Measurements from ENCODE around the gene FOXP1.
A peak's percentile ranks its signal among the peaks of the same experiment; 100 is the strongest.

FOXP1 gene

GRCh38 chr3:71503525-71504249, 79.8 kb downstream of the FOXP1 start:
- DNase-seq, result no peak

GRCh38 chr3:71502066-71502625, 81.4 kb downstream of the FOXP1 start:
- DNase-seq, result no peak

DNA sequence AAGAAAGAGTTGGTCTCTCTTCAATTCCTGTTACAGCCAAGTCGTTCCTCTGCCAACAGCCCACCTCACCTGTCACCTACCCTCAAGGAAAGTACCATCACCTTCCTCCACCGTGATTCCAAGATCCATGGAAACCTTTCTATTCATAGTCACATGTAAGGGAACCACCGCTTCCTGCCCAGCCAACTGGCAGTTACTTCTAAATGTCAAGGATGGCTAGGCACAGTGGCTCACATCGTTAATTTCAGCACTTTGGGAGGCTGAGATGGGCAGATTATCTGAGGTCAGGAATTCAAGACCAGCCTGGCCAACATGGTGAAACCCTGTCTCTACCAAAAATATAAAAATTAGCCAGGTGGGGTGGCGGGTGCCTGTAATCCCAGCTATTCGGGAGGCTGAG, 82.8 kb downstream of the FOXP1 start:
- DNase-seq, result no peak

- DNase-seq, result no peak
Observed at GRCh38 chr3:71499227-71499876, 84.2 kb downstream of the FOXP1 start.

DNA sequence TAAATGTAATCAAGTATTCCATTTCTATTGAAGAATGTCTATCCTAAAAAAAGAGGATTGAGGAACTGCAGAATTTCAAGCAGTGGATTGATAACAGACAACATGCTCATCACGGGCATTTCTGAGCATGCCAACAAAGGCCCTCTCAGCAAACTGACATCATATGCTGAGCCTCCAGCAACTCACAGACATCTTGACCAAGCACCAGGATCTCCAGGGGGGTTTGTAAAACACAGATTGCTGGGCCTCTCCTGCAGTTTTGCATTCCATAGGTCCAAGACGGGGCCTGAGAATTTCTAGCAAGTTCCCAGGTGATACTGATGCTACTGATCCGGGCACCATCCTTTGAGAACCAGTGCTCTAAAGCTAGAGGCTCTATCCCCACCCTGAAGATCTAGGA, 85.0 kb downstream of the FOXP1 start:
- no peak for DNase-seq

- no peak for DNase-seq
Observed at GRCh38 chr3:71497971-71498444, 85.5 kb downstream of the FOXP1 start.

DNA sequence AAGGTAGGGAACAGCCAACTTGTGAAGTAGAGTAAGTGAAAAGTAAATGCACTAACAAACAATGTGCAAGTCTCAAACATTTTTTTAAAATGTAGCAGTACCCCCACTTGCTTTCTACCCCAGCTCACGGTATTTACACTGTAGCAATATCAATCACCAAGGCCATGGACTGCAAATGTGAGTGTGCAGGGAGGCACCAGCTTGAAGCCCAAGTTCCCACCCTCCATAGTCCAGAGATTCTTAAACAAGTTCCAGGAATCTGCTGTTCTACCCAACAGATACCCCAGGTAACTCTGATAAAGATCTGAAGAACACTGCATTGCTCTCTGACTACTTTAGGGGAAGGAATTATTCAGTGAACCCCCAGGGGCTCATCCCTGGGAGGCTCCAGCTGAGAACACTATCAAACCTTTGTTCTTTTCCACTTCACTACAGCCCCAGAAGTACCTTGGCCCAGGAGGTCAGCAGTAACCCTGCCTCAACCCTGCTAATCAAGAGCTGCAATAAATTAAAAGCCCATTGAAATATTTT, 86.1 kb downstream of the FOXP1 start:
- no peak for DNase-seq

GRCh38 chr3:71495708-71496472, 87.6 kb downstream of the FOXP1 start:
- peak; percentile 80 for DNase-seq

DNA sequence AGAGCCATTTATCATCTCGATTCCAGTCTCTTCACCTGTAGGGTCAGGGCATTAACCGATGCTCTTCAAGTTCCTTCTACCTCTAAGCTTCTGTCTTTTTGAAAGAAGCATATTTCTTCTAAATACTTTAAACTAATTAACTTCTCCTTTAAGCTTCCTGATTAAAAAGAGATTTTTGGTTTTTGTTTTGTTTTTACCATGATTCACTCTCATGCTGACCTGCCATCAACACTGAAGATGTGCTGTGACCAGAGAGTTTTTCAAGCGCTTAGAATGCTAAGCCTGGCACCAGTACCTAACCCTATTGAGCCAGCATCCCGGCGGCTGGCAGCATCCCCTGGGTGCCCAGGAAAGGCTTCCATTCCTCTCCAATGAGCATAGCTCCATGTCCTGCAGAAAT, 89.3 kb downstream of the FOXP1 start:
- no peak for DNase-seq

GRCh38 chr3:71492974-71493771, 90.4 kb downstream of the FOXP1 start:
- DNase-seq, result no peak

GRCh38 chr3:71492566-71492965, 91.0 kb downstream of the FOXP1 start:
- no peak for DNase-seq

DNA sequence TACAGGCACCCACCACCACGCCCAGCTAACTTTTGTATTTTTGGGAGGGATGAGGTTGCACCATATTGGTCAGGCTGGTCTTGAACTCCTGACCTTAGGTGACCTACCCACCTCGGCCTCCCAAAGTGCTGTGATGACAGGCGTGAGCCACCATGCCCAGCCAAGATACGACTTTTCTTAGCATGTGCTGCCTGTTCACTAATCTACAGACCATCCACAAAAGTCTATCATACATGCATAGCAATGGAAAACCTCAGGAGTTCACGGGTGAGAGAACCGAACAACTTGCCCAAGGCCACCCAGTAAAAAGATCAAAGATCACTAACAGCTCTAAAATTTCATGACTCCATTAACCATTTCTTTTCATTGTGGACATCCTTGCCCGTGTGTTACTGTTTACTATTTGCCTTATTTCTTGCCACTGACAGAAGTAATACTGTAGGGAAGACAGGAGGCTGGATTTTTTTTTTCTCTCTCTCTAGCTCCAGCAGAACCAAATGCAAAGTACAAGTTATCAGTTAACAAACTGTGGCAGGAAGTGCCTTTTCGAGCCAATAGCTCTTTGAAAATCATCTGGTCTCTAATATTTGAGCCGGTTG, 92.3 kb downstream of the FOXP1 start:
- DNase-seq, result no peak

- DNase-seq, result no peak
Observed at GRCh38 chr3:71490692-71491091, 92.8 kb downstream of the FOXP1 start.

DNA sequence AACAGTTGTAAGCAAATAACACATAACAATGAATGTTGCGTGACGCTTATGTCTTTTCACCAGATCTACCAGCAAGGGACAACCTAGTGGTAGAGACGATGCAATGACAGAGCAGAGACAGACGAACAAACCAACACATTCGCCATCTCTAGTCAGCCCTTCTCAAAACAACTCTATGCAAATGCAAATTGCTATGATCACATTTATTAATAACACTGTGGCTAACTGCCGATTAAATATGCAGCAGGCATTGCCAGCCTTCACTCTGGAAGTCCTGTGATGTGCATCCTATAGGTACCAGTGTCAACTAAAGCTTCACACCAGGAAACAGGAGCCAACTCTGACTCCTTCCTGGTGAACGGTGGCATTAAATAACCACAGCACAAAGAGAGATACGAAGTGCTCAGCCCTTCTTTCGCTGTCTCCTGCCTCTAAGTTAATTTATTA, 94.2 kb downstream of the FOXP1 start:
- no peak for DNase-seq

- no peak for DNase-seq
Observed at GRCh38 chr3:71488882-71489281, 94.6 kb downstream of the FOXP1 start.

DNA sequence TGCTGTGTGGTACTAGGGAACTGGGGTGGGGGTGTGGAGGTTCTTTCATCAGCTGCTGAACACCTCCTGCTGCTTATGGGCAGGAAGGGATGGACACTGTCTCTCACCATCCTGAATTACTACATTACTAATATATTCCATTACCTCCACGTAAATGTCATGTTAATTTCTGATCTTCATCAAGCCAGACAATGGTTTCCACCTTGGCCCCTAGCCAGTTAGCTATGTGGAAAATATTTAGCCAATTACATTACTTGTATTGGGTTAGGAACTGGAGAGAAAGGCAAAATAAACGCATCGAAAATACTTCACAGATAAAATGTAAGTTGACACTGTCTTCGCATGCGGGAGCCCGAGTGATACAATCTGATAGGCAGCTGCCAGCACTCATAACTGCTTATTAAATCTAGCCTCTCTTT, 95.1 kb downstream of the FOXP1 start:
- no peak for DNase-seq

GRCh38 chr3:71487418-71487817, 96.1 kb downstream of the FOXP1 start:
- no peak for DNase-seq

- no peak for DNase-seq
Observed at GRCh38 chr3:71486831-71487230, 96.7 kb downstream of the FOXP1 start.

GRCh38 chr3:71485896-71486295, 97.6 kb downstream of the FOXP1 start:
- peak; percentile 50 for DNase-seq

DNA sequence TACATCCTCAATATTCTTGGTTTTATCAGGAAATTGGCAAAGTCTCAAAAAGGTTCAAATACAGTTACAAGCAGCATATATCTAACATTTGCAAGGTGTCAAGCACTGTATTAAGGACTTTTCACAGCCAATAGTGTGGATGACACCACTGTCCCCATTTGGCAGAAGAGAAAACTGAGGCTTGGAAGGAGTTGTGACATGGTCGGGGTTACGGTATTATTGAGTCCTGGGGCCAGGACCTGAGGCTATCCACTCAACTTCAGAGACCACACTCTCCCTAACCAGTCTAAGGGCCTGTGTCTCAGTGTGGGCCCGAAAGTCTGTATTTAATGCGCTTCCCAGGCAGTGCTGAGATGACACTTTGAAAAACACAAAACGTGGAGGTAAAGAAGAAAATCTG, 99.1 kb downstream of the FOXP1 start:
- no peak for DNase-seq

- DNase-seq, result no peak
Observed at GRCh38 chr3:71484047-71484446, 99.5 kb downstream of the FOXP1 start.

- DNase-seq, result no peak
Observed at GRCh38 chr3:71482771-71483170, 100.8 kb downstream of the FOXP1 start.
